ENCODE measurements around the gene PSKH1.

DNA sequence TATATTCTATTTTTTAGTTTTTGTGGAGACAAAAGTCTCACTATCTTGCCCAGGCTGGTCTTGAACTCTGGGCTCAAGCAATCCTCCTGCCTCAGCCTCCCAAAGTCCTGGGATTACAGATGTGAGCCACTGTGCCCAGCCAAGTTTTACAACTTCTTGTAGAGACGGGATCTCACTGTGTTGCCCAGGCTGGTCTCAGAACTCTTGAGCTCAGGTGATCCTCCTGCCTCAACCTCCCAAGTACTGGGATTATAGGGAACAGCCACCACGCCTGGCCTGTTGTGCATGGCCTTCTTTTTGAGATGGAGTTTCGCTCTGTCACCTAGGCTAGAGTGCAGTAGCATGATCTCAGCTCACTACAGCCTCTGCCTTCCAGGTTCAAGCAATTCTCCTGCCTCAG, 39.4 kb upstream of the PSKH1 start:
- TF ChIP-seq, protein P1, sequence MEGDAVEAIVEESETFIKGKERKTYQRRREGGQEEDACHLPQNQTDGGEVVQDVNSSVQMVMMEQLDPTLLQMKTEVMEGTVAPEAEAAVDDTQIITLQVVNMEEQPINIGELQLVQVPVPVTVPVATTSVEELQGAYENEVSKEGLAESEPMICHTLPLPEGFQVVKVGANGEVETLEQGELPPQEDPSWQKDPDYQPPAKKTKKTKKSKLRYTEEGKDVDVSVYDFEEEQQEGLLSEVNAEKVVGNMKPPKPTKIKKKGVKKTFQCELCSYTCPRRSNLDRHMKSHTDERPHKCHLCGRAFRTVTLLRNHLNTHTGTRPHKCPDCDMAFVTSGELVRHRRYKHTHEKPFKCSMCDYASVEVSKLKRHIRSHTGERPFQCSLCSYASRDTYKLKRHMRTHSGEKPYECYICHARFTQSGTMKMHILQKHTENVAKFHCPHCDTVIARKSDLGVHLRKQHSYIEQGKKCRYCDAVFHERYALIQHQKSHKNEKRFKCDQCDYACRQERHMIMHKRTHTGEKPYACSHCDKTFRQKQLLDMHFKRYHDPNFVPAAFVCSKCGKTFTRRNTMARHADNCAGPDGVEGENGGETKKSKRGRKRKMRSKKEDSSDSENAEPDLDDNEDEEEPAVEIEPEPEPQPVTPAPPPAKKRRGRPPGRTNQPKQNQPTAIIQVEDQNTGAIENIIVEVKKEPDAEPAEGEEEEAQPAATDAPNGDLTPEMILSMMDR (conservative IDR thresholded peaks at IDR 0.05; ENCODE audit: low read length): no peak
- TF ChIP-seq EZH2phosphoT487 (IDR thresholded peaks at IDR 0.05; ENCODE audit: borderline replicate concordance): no peak

All from Loucy (cell line).